HFFc6 (cell line): ENCODE data around the gene B3GNT5. TPM values are rescaled to one million over a fixed set of nuclear protein-coding genes. Genes with fewer than 3 reads are reported as not detected.

Experiments
- DNase-seq: peaks from one replicate; pipeline ENCODE4 v3.0.0-alpha.2; 2018
- H3K27ac Mint-ChIP-seq: 2 replicates; pipeline ENCODE4 v1.8.0; 2020; ENCODE audit warnings: mild to moderate bottlenecking, mixed read lengths
- H3K27me3 Mint-ChIP-seq: 2 replicates; pipeline ENCODE4 v1.8.0; 2021; ENCODE audit warnings: mild to moderate bottlenecking, moderate library complexity, mixed read lengths; ENCODE audit not compliant: insufficient read depth
- H3K36me3 Mint-ChIP-seq: 2 replicates; pipeline ENCODE4 v1.8.0; 2021; ENCODE audit warnings: low read depth, mixed read lengths
- H3K4me1 Mint-ChIP-seq: 2 replicates; pipeline ENCODE4 v1.8.0; 2020; ENCODE audit warnings: low read depth, mixed read lengths
- H3K4me3 Mint-ChIP-seq: 2 replicates; pipeline ENCODE4 v1.8.0; 2020; ENCODE audit warnings: mild to moderate bottlenecking, moderate library complexity, mixed read lengths
- H3K9me3 Mint-ChIP-seq: 2 replicates; pipeline ENCODE4 v1.8.0; 2020; ENCODE audit warnings: mild to moderate bottlenecking, mixed read lengths
- total RNA-seq, 6 experiments: library from RNA; stranded (reverse); fragmentation: NEBNext Ultra II Directional; extraction: Animal tissue kit (Norgen Biotek cat#: 25700); gene quantifications; 2 replicates in 1 of 6; 3 replicates in 5 of 6; pipeline ENCODE4 v1.2.3, GENCODE V29; 2021
- TF ChIP-seq, protein P1 (sequence below): fragments of 200-600 bp; sonication (generic); IDR thresholded peaks from 2 replicates; pipeline ENCODE4 v1.5.0; 2021; ENCODE audit warnings: antibody characterized with exemption, mild to moderate bottlenecking

B3GNT5 gene
- total RNA-seq, 6 experiments from 2014 or later, result not detected

DNA sequence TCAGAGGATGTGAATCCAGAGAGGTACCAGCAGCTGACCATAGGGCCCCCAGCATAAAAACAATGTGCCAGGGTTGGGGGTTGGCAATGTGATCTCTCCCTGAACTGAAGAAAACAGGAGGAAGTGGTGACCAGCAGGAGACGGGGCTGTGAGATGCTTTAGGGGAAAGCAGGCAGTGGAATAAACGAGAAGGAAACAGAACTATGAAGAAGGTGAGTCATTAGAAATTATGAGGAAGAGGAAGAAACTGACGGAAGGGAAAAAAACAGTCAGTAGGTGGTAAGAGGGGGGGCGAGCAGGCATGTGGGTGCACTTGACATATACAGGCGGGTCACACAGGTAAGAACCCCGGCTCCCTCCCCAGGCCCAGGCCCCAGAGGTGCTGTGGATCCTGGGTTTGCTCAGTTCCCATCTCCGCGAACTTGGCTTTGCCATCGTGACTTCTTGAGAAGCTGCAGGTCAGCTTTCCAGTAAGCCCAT lies 42.2 kb upstream of the B3GNT5 start:
- no peaks in the 10 kb centered on the region for H3K9me3 Mint-ChIP-seq
- H3K36me3 Mint-ChIP-seq, result no peaks in the 10 kb centered on the region
- H3K4me1 Mint-ChIP-seq, result no peaks in the 10 kb centered on the region
- H3K4me3 Mint-ChIP-seq, result no peak overlapping the region
- TF ChIP-seq, protein P1, sequence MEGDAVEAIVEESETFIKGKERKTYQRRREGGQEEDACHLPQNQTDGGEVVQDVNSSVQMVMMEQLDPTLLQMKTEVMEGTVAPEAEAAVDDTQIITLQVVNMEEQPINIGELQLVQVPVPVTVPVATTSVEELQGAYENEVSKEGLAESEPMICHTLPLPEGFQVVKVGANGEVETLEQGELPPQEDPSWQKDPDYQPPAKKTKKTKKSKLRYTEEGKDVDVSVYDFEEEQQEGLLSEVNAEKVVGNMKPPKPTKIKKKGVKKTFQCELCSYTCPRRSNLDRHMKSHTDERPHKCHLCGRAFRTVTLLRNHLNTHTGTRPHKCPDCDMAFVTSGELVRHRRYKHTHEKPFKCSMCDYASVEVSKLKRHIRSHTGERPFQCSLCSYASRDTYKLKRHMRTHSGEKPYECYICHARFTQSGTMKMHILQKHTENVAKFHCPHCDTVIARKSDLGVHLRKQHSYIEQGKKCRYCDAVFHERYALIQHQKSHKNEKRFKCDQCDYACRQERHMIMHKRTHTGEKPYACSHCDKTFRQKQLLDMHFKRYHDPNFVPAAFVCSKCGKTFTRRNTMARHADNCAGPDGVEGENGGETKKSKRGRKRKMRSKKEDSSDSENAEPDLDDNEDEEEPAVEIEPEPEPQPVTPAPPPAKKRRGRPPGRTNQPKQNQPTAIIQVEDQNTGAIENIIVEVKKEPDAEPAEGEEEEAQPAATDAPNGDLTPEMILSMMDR, result no peak
- H3K27me3 Mint-ChIP-seq, result peaks cover 39% of the 10 kb centered on the region
- DNase-seq, result no peak
- no peak overlapping the region for H3K27ac Mint-ChIP-seq

DNA sequence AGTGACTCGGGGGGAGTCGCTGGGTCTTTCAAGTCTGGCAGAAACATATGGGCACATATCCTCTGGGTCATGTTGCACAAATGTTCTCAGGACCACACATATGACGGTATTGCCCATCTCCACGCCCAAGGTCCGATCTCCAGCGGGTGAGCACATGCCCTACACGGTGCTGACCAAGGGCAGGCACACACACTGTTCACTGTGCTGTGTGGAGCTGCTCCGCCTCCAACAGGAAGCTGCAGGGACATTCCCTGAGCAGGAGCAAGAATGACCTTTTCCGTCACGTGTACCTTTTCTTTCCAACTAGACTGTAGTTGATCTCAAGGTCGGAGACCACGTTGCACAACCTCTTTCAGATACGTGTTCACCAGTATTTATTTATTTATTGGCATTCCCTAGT lies 41.7 kb upstream of the B3GNT5 start:
- no peaks in the 10 kb centered on the region for H3K9me3 Mint-ChIP-seq
- DNase-seq, result no peak
- H3K27ac Mint-ChIP-seq, result no peak overlapping the region
- H3K4me3 Mint-ChIP-seq, result no peak overlapping the region
- H3K36me3 Mint-ChIP-seq, result no peaks in the 10 kb centered on the region
- H3K4me1 Mint-ChIP-seq, result no peaks in the 10 kb centered on the region
- TF ChIP-seq, protein P1, result no peak
- peaks cover 39% of the 10 kb centered on the region for H3K27me3 Mint-ChIP-seq

GRCh38 chr3:183212096-183212495 lies 41.0 kb upstream of the B3GNT5 start:
- TF ChIP-seq, protein P1, result no peak
- DNase-seq, result no peak
- Mint-ChIP-seq H3K36me3 (no peaks in the 10 kb centered on the region), H3K9me3 (no peaks in the 10 kb centered on the region), H3K27ac (no peak overlapping the region), H3K4me1 (no peaks in the 10 kb centered on the region), H3K27me3 (peaks cover 37% of the 10 kb centered on the region), H3K4me3 (no peak overlapping the region)

DNA sequence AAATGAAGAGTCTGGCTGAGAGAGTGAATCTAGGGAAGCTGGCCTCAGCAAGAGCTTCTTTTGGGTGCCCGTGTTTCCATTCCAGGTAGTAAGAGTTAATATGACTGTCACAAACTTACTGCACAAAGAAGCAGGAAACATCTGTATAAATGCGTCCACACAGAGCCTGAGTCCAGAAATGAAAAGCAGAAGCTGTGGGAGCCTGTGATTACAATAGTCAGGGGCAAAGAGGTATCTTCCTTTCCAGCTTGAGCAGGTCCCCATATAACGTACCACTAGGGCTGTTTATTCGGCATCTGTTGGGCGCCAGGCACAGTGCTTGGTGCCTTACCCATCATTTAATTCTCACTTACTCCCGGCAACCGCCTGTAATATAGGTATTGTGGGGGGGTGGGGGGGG lies 40.5 kb upstream of the B3GNT5 start:
- DNase-seq, result no peak
- TF ChIP-seq, protein P1, result no peak

DNA sequence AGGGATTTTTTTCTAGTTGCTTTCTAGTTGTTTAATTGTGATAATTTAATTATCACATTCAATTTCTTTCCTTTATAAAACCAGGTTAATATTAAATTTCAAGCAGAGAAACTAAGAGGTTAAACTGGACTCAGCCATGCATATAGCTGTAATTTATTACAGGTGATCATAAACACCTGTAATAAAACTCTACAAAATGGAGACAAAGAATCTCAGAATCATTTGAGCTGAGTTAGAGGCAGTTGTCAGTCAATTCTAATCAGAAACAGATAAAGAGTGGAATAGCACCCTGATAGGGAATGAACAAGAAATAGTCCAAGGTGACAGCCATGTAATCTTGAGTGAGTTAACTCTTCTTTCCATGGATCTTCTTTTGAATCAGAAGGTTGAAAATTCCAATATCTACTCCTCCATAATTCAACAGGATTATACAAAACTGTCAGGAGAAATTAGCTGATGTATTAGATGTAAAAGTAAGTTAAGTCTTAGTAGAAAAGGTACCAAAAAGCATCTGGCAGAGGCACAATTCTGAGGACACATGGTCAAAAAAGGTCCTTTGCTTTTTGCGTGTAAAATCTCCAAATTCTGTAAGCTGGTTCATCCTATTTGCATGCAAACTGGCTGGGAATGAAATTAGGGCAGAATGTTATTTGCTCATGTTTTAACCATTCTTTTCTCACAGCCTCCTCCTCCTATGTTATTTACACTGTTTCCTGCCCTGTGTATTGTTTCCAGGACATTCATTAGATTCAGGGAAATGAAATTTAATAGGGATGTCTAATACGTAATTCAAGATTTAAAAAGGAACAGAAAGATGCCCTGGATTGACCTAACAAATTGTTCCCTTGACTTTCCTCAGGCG lies 39.4 kb upstream of the B3GNT5 start:
- H3K9me3 Mint-ChIP-seq, result no peaks in the 10 kb centered on the region
- no peak overlapping the region for H3K4me3 Mint-ChIP-seq
- H3K27me3 Mint-ChIP-seq, result peaks cover 29% of the 10 kb centered on the region
- no peaks in the 10 kb centered on the region for H3K36me3 Mint-ChIP-seq
- TF ChIP-seq, protein P1, result no peak
- no peak overlapping the region for H3K27ac Mint-ChIP-seq
- H3K4me1 Mint-ChIP-seq, result no peaks in the 10 kb centered on the region
- no peak for DNase-seq

More for the DNA sequence above, 40.5 kb upstream of the B3GNT5 start:
- Mint-ChIP-seq H3K27ac (no peak overlapping the region), H3K36me3 (no peaks in the 10 kb centered on the region), H3K9me3 (no peaks in the 10 kb centered on the region), H3K4me1 (no peaks in the 10 kb centered on the region), H3K4me3 (no peak overlapping the region), H3K27me3 (peaks cover 33% of the 10 kb centered on the region)
